HCEC 1CT (cell line): Measurements from ENCODE around the gene UHMK1.
"Not testable (repeated sequence)": the region's sequence is repeated elsewhere in the genome, so short reads cannot be mapped to it uniquely, and the experiment has no call there.

Experiments
- DNase-seq: peaks from one replicate; pipeline ENCODE4 v3.0.0-alpha.2; 2017

The UHMK1 gene

GRCh38 chr1:162566870-162567269 lies 69.3 kb downstream of the UHMK1 start:
- no peak for DNase-seq

- DNase-seq: no peak
Observed at GRCh38 chr1:162568802-162569201, 71.2 kb downstream of the UHMK1 start.

- no peak for DNase-seq
Observed at GRCh38 chr1:162570718-162571117, 73.1 kb downstream of the UHMK1 start.

GRCh38 chr1:162571121-162571520 lies 73.5 kb downstream of the UHMK1 start:
- not testable (repeated sequence) for DNase-seq

GRCh38 chr1:162571696-162572095 lies 74.1 kb downstream of the UHMK1 start:
- DNase-seq: no peak

GRCh38 chr1:162573136-162573535 lies 75.5 kb downstream of the UHMK1 start:
- DNase-seq: no peak

GRCh38 chr1:162578071-162578700 lies 80.6 kb downstream of the UHMK1 start:
- DNase-seq: no peak

- no peak for DNase-seq
Observed at GRCh38 chr1:162578936-162579335, 81.3 kb downstream of the UHMK1 start.
